ENCODE results near the gene TCEA3. TPM values are rescaled to one million over a fixed set of nuclear protein-coding genes. Genes with fewer than 3 reads are reported as not detected.

The TCEA3 gene
- total and polyA plus RNA-seq, 2 experiments from 2014 or later, result not detected

GRCh38 chr1:23446661-23447310 lies 22.2 kb upstream of the TCEA3 start:
- Mint-ChIP-seq H3K9me3 (no peaks in the 10 kb centered on the region), H3K4me1 (no peaks in the 10 kb centered on the region), H3K4me3 (no peak overlapping the region), H3K27me3 (ENCODE audit: insufficient read depth, low read depth, poor library complexity) (peaks cover 1% of the 10 kb centered on the region), H3K36me3 (ENCODE audit: low read depth) (peaks cover 7% of the 10 kb centered on the region; the same call in 2 of the 3 replicates), H3K27ac (no peak overlapping the region)
- TF ChIP-seq ZNF114 (CRISPR knock-in tag; IDR thresholded peaks at IDR 0.05) (no peak), JUNB (IDR thresholded peaks at IDR 0.05; ENCODE audit: unreplicated experiment) (no peak), ZNF462 (CRISPR knock-in tag; IDR thresholded peaks at IDR 0.05) (no peak), EZH2 (IDR thresholded peaks at IDR 0.05; ENCODE audit: low read depth, unreplicated experiment) (no peak), EZH2phosphoT487 (IDR thresholded peaks at IDR 0.05; ENCODE audit: unreplicated experiment) (no peak), CREB1 (CRISPR knock-in tag; IDR thresholded peaks at IDR 0.05; ENCODE audit: low read depth) (no peak), NANOG (IDR thresholded peaks at IDR 0.05; ENCODE audit: borderline replicate concordance) (no peak), POLR2AphosphoS5 (IDR thresholded peaks at IDR 0.05; ENCODE audit: low read depth) (no peak), ZNF331 (CRISPR knock-in tag; IDR thresholded peaks at IDR 0.05; ENCODE audit: low read depth) (no peak), ETS1 (IDR thresholded peaks at IDR 0.05) (no peak), STAT1 (IDR thresholded peaks at IDR 0.05; ENCODE audit: unreplicated experiment) (no peak)
- no peak overlapping the region for H3K4me2 ChIP-seq
- DNase-seq (ENCODE audit: low spot score) (no peak), ATAC-seq (no peak)
- H2AFZ ChIP-seq, result no peak overlapping the region
- H3K4me3 ChIP-seq, result no peak overlapping the region
- H3K27ac ChIP-seq (ENCODE audit: low read depth), result no peak overlapping the region
- no peaks in the 10 kb centered on the region for H3K27me3 ChIP-seq (ENCODE audit: insufficient read depth)
- H3K4me1 ChIP-seq (ENCODE audit: insufficient read depth), result no peaks in the 10 kb centered on the region
- H3K9me2 ChIP-seq (ENCODE audit: insufficient read depth), result no peaks in the 10 kb centered on the region
- peaks cover 11% of the 10 kb centered on the region for H4K20me1 ChIP-seq (replicated peaks; ENCODE audit: insufficient read depth)
- no peaks in the 10 kb centered on the region for H3K36me3 ChIP-seq (ENCODE audit: insufficient read depth)
- H3F3A ChIP-seq (replicated peaks; ENCODE audit: low read depth), result no peaks in the 10 kb centered on the region
- H3K79me2 ChIP-seq (replicated peaks; ENCODE audit: insufficient read depth), result no peaks in the 10 kb centered on the region
